Upper lobe of left lung (tissue), 6 donors: ENCODE data around the gene C11orf16. TPM values are rescaled to one million over a fixed set of nuclear protein-coding genes. Genes with fewer than 3 reads are reported as not detected.

Experiments used
- ATAC-seq, 2 donors: fragments of 200-7000 bp; cut with Tn5 transposase; one replicate each; pipeline ENCODE4 v1.9.1; 2022; ENCODE audit warnings: mild to moderate bottlenecking in 2 of 2, moderate library complexity in 2 of 2; ENCODE audit not compliant: low FRiP score in 2 of 2
- DNase-seq, 2 donors: peaks; one replicate each; pipeline ENCODE4 v3.0.0-alpha.2; 2019 to 2020
- H3K27ac ChIP-seq, 4 donors: fragments of 200-600 bp; sonication (generic); one replicate each; pipeline ENCODE4 v1.5.1; 2016 to 2019
- H3K27me3 ChIP-seq, 4 donors: fragments of 200-600 bp; sonication (generic); one replicate each; pipeline ENCODE4 v1.5.1; 2017 to 2019
- H3K36me3 ChIP-seq, 4 donors: fragments of 200-600 bp; sonication (generic); one replicate each; pipeline ENCODE4 v1.5.1; 2016 to 2019
- H3K4me1 ChIP-seq, 4 donors: fragments of 200-600 bp; sonication (generic); one replicate each; pipeline ENCODE4 v1.5.1; 2018 to 2019
- H3K4me3 ChIP-seq, 4 donors: fragments of 200-600 bp; sonication (generic); one replicate each; pipeline ENCODE4 v1.5.1; 2017 to 2019; ENCODE audit warnings: mild to moderate bottlenecking in 2 of 4, moderate library complexity in 1 of 4
- H3K9me3 ChIP-seq, 4 donors: fragments of 200-600 bp; sonication (generic); one replicate each; pipeline ENCODE4 v1.5.1; 2018 to 2019
- EP300 ChIP-seq, 4 donors: sonication (generic); formaldehyde crosslinking; IDR thresholded peaks; one replicate each; pipeline ENCODE4 v1.5.1; 2017; ENCODE audit warnings: antibody characterized with exemption in 4 of 4, control low read depth in 2 of 4
- POLR2A ChIP-seq, 4 donors: fragments of 450-650 bp; IDR thresholded peaks; one replicate each; pipeline ENCODE4 v1.5.1; 2016 to 2017; ENCODE audit warnings: antibody characterized with exemption in 4 of 4, mild to moderate bottlenecking in 2 of 4
- POLR2AphosphoS5 ChIP-seq, 2 donors: sonication (generic); formaldehyde crosslinking; IDR thresholded peaks; one replicate each; pipeline ENCODE4 v1.5.1; 2017; ENCODE audit warnings: antibody characterized with exemption in 2 of 2
- WGBS, 2 donors: methylation state at CpG; one replicate each; pipeline ENCODE4 v1.1.5; 2017 to 2018; 5-methylcytosine and 5-hydroxymethylcytosine counted together
- total RNA-seq, 6 donors: library from RNA; depleted of rRNA in 4 of 6; stranded (reverse); fragments of >200 nt in 4 of 6; gene quantifications; one replicate each; pipeline versions ENCODE4 v1.1.0 to v1.2.1, GENCODE V29; 2016 to 2021
- TF ChIP-seq, protein P1 (sequence below), 6 experiments: fragments of 450-650 bp in 4 of 6; fragments of 200-600 bp in 2 of 6; sonication (generic) in 2 of 6; IDR thresholded peaks; one replicate each; pipeline ENCODE4 v1.5.1; 2016 to 2019; ENCODE audit warnings: antibody characterized with exemption in 6 of 6
- donor health status: DM: no; HTN: no; CAD: no; lungs with moderate emphysema.
- donor health status: DM: no; HTN: yes; CAD: no; lungs with severe emphysema.

C11orf16 gene
- total RNA-seq, 6 donors from 2014 or later: 4.3 to 13.6 (median 7.8) TPM; not detected in 1

DNA sequence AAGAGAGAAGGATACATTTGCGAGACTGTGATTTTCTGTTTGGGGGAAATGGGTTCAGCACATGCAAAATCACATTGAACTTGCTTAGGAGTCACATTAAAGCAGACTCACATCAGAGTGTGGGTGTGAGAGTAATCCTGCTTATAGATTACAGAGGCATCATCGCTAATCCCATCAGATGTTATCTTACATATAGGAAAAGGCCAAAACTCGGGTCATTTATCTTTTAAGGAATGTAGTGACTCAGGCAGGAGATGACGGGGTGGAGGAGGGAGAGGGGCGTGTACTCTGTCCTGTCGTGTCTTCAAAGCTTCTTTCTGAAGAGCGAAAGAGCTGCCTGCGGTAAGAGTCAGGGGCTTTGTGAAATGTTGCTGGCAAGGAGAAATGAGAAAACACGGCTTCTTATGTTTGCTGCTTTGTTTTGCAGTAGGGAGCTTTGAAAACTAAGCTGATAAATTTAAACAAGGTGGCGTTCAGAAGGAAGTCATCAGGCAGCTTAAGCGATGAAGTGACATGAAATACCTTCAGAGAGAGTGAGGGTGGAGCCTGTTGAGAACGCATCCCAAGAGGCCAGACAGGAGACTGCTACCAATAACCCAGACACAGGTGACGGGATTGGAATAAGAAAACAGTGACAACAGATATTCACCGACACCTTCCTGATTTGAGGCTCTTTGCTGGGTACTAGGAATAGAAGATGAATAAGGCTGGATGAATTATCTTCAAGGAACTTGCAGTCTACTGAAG is 2.2 kb upstream of the C11orf16 start:
- Histone ChIP-seq H3K36me3 (no peaks in the 10 kb centered on the region), H3K4me3 (no peak overlapping the region), H3K4me1 (no peaks in the 10 kb centered on the region), H3K27ac (no peak overlapping the region), H3K9me3 (no peaks in the 10 kb centered on the region), H3K27me3 (no peaks in the 10 kb centered on the region)
- DNase-seq (no peak), ATAC-seq (peak in 1 of 2 donors; percentile 80)
- TF ChIP-seq, protein P1, sequence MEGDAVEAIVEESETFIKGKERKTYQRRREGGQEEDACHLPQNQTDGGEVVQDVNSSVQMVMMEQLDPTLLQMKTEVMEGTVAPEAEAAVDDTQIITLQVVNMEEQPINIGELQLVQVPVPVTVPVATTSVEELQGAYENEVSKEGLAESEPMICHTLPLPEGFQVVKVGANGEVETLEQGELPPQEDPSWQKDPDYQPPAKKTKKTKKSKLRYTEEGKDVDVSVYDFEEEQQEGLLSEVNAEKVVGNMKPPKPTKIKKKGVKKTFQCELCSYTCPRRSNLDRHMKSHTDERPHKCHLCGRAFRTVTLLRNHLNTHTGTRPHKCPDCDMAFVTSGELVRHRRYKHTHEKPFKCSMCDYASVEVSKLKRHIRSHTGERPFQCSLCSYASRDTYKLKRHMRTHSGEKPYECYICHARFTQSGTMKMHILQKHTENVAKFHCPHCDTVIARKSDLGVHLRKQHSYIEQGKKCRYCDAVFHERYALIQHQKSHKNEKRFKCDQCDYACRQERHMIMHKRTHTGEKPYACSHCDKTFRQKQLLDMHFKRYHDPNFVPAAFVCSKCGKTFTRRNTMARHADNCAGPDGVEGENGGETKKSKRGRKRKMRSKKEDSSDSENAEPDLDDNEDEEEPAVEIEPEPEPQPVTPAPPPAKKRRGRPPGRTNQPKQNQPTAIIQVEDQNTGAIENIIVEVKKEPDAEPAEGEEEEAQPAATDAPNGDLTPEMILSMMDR (IDR thresholded peaks at IDR 0.05): no peak
- WGBS, 2 donors: 54 to 60% methylated on average over 14 of the region's 14 CpGs

DNA sequence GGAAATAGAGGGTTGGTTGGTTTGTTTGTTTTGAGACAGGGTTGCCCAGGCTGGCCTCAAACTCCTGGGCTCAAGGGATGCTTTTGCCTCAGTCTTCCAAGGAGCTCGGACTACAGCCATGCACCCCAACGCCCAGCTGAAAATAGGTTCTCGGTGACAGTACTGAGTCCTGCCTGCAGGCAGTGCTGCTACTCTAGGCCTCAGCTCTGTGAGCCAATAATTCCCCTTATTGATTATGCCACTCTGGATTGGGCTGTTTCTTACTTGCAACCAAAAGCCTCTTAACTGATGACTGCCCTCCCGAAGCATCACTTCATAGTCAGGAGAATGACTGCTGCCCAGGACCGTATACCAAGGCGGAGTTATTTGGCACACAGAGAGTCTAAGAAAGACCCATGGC is 1.2 kb upstream of the C11orf16 start:
- no peak overlapping the region for H3K4me3 ChIP-seq
- H3K9me3 ChIP-seq: no peaks in the 10 kb centered on the region
- DNase-seq (no peak), ATAC-seq (no peak)
- no peaks in the 10 kb centered on the region for H3K27me3 ChIP-seq
- no peak overlapping the region for H3K27ac ChIP-seq
- no peaks in the 10 kb centered on the region for H3K36me3 ChIP-seq
- H3K4me1 ChIP-seq: no peaks in the 10 kb centered on the region
- TF ChIP-seq POLR2A (IDR thresholded peaks at IDR 0.05): no peak
- TF ChIP-seq POLR2AphosphoS5 (IDR thresholded peaks at IDR 0.05): no peak
- TF ChIP-seq EP300 (IDR thresholded peaks at IDR 0.05): no peak
- TF ChIP-seq, protein P1 (IDR thresholded peaks at IDR 0.05): no peak
- WGBS, 2 donors: 94 to 99% methylated on average over 6 of the region's 6 CpGs

DNA sequence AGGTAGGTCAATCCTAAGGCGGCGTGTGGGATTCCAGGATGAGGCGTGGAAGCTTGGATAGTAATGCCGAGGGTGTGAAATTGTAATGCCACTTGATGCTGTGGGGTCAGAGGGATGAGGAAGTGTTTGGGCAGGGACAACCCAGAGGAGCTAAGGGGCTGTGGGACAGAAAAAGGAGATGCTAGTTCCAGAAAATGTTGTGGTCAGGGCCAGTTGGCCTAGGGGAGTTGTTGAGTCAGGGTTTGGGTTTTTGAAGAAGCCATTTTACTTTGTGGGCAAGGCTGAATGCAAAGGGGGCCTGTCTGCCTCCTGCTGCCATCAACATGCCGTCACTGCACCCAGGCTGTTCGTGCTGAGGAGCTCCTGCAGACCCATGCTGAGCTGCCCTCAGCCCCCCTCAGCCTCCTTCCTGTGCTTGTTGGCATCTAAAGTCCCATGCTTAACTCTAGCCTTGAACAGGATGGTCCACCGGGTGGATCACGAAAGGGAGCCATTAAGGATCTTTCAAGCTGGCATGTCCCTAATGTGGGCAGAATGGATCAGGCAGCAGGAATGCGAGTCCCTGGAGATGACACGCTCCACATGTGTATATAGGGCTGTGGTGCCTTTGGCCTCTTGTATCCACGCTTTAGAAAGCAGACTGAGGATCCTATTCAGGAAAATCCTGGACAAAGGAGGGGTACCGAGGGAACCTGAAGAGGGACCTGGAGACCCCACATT is 2.1 kb downstream of the C11orf16 start:
- no peak for ATAC-seq

DNA sequence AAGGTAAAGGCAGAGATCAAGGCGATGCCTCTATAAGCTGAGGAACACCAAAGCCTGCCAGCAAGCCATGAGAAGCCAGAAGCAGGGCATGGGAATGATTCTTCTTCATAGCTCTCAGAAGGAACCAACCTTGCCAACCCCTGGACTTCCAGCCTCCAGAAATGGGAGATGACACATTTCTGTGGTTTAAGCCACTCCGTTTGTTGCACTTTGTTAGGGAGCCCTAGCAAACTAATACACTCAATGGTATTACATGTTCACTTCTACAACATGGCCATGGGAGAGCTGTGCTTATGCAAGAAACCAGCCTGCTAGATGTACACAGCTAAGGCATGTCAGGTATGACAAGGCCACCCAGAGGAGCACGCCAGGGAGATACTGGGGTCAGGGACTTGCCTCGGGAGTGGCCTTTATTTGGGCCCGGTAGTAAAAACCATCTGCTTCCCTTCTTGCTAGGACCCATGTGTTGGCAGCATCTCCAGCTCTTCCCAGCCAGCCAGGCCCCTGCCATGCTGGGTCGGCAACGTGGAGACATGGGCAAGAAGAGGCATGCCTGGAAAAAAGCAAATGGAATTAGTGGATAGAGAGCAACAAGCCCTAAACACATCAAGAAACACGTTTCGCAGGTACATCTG is 3.6 kb downstream of the C11orf16 start:
- no peak for DNase-seq
- no peak for ATAC-seq
- Histone ChIP-seq H3K27me3 (no peaks in the 10 kb centered on the region), H3K9me3 (no peaks in the 10 kb centered on the region), H3K4me1 (no peaks in the 10 kb centered on the region), H3K27ac (no peak overlapping the region), H3K4me3 (no peak overlapping the region), H3K36me3 (no peaks in the 10 kb centered on the region)
- TF ChIP-seq POLR2A (IDR thresholded peaks at IDR 0.05) (no peak), EP300 (IDR thresholded peaks at IDR 0.05) (no peak), POLR2AphosphoS5 (IDR thresholded peaks at IDR 0.05) (no peak)
- TF ChIP-seq, protein P1 (IDR thresholded peaks at IDR 0.05): no peak
- WGBS, 2 donors: 84 to 92% methylated on average over 9 of the region's 9 CpGs

More for the DNA sequence above, 2.1 kb downstream of the C11orf16 start:
- no peak overlapping the region for H3K27ac ChIP-seq
- WGBS, 2 donors: 90 to 96% methylated on average over 12 of the region's 12 CpGs
- H3K27me3 ChIP-seq: no peaks in the 10 kb centered on the region
- no peaks in the 10 kb centered on the region for H3K9me3 ChIP-seq
- no peak for DNase-seq
- no peaks in the 10 kb centered on the region for H3K36me3 ChIP-seq
- H3K4me3 ChIP-seq: no peak overlapping the region
- H3K4me1 ChIP-seq: no peaks in the 10 kb centered on the region
- TF ChIP-seq POLR2AphosphoS5 (IDR thresholded peaks at IDR 0.05) (no peak), POLR2A (IDR thresholded peaks at IDR 0.05) (no peak), EP300 (IDR thresholded peaks at IDR 0.05) (no peak)
- TF ChIP-seq, protein P1 (IDR thresholded peaks at IDR 0.05): no peak
